Measurements from ENCODE around the gene CAMTA1. TPM values are rescaled to one million over a fixed set of nuclear protein-coding genes. Genes with fewer than 3 reads are reported as not detected.

Gene CAMTA1
- total RNA-seq, 1 experiment from 2014 or later: 69.5 TPM

- no peaks in the 10 kb centered on the region for H4K20me1 ChIP-seq (ENCODE audit: insufficient read depth)
- H3K9me3 ChIP-seq (ENCODE audit: control insufficient read depth in 1 of 2, insufficient read depth in 1 of 2, low read depth in 1 of 2, low read length in 2 of 2): no peaks in the 10 kb centered on the region
- H3K9me2 ChIP-seq (ENCODE audit: insufficient read depth): no peaks in the 10 kb centered on the region
- H3K4me2 ChIP-seq (ENCODE audit: low read length): no peak overlapping the region
- no peak for ATAC-seq
- no peak for DNase-seq (ENCODE audit: low read depth, low spot score)
- peaks cover 20 to 34% of the 10 kb centered on the region in 2 experiments for H3K4me1 ChIP-seq (ENCODE audit: control insufficient read depth in 1 of 2, insufficient read depth in 2 of 2, low read length in 2 of 2)
- no peaks in the 10 kb centered on the region for H3K79me2 ChIP-seq (ENCODE audit: insufficient read depth, low read length)
- TF ChIP-seq MAX (IDR thresholded peaks at IDR 0.05) (no peak), ZFX (IDR thresholded peaks at IDR 0.05) (no peak), EZH2phosphoT487 (IDR thresholded peaks at IDR 0.05; ENCODE audit: borderline replicate concordance) (no peak), TCF7L2 (IDR thresholded peaks at IDR 0.05; ENCODE audit: borderline replicate concordance, extremely low read depth, insufficient read depth, insufficient read length) (no peak), ELF1 (IDR thresholded peaks at IDR 0.05; ENCODE audit: borderline replicate concordance, low read depth) (no peak), YY1 (IDR thresholded peaks at IDR 0.05; ENCODE audit: extremely low read depth, insufficient replicate concordance, low read depth, low read length) (no peak), EGR1 (IDR thresholded peaks at IDR 0.05; ENCODE audit: low read depth) (no peak), CTCF (IDR thresholded peaks at IDR 0.05 in 2 of 3, conservative IDR thresholded peaks at IDR 0.05 in 1 of 3; ENCODE audit: borderline replicate concordance in 1 of 3, insufficient read depth in 1 of 3, low read depth in 2 of 3, low read length in 2 of 3) (no peak), EZH2 (IDR thresholded peaks at IDR 0.05) (no peak), SP1 (IDR thresholded peaks at IDR 0.05; ENCODE audit: low read depth) (no peak), SIN3A (IDR thresholded peaks at IDR 0.05; ENCODE audit: low read depth) (no peak), SRF (IDR thresholded peaks at IDR 0.05; ENCODE audit: low read depth) (no peak), JUND (IDR thresholded peaks at IDR 0.05) (no peak), REST (IDR thresholded peaks at IDR 0.05; ENCODE audit: low read depth) (no peak), RAD21 (IDR thresholded peaks at IDR 0.05; ENCODE audit: low read depth) (no peak), POLR2AphosphoS5 (IDR thresholded peaks at IDR 0.05; ENCODE audit: low read depth, low read length) (no peak), CEBPB (IDR thresholded peaks at IDR 0.05; ENCODE audit: low read depth) (no peak), CBX3 (IDR thresholded peaks at IDR 0.05; ENCODE audit: low read depth) (no peak)
- H3K4me3 ChIP-seq (replicated peaks in 1 of 2; ENCODE audit: low read depth in 1 of 2, low read length in 2 of 2): no peak overlapping the region
- RAD21 ChIA-PET (ENCODE audit: low non-redundant PET in 1 of 2, low total read pairs in 2 of 2, uncharacterized antibody in 2 of 2, unreplicated experiment in 2 of 2): no interaction called here
- CTCF ChIA-PET: no interaction called here
- POLR2A ChIA-PET: no interaction called here
- H3K36me3 ChIP-seq (ENCODE audit: control insufficient read depth in 1 of 2, insufficient read depth in 2 of 2, low read length in 2 of 2): no peaks in the 10 kb centered on the region
- no peaks in the 10 kb centered on the region for H3K27me3 ChIP-seq (ENCODE audit: insufficient read depth, low read length)
- no TSS peak for BruUV-seq (replicated peaks)
- H3K27ac ChIP-seq (ENCODE audit: low read depth, low read length): no peak overlapping the region
- no peak overlapping the region for H2AFZ ChIP-seq (ENCODE audit: low read depth, low read length, poor library complexity, severe bottlenecking)
- intact Hi-C loops (cut with micrococcal nuclease): no loop called here
- H3K9ac ChIP-seq (ENCODE audit: low read length): no peak overlapping the region
Measured at GRCh38 chr1:7259955-7260354, 474.7 kb downstream of the CAMTA1 start.

Data from HCT116 (cell line).